CMK (cell line): Measurements from ENCODE around the gene DTX2.
"Not testable (repeated sequence)": the region's sequence is repeated elsewhere in the genome, so short reads cannot be mapped to it uniquely, and the experiment has no call there.

Experiments used
- DNase-seq: peaks from one replicate; pipeline ENCODE4 v3.0.0-alpha.2; 2010; ENCODE audit warnings: low read depth

Gene DTX2

GRCh38 chr7:76487969-76488368 lies 26.5 kb downstream of the DTX2 start:
- not testable (repeated sequence) for DNase-seq

GRCh38 chr7:76492139-76492538 lies 30.6 kb downstream of the DTX2 start:
- DNase-seq: not testable (repeated sequence)

GRCh38 chr7:76495717-76496116 lies 34.2 kb downstream of the DTX2 start:
- DNase-seq: not testable (repeated sequence)

GRCh38 chr7:76497918-76498582 lies 36.5 kb downstream of the DTX2 start:
- DNase-seq: not testable (repeated sequence)

- not testable (repeated sequence) for DNase-seq
These were observed 37.2 kb downstream of the DTX2 start for GRCh38 chr7:76498583-76499200.

- not testable (repeated sequence) for DNase-seq
These were observed 37.9 kb downstream of the DTX2 start for GRCh38 chr7:76499201-76499923.

- DNase-seq: not testable (repeated sequence)
These were observed 38.4 kb downstream of the DTX2 start for GRCh38 chr7:76499924-76500241.

- DNase-seq: not testable (repeated sequence)
These were observed 40.7 kb downstream of the DTX2 start for GRCh38 chr7:76502224-76502623.

GRCh38 chr7:76502836-76503235 lies 41.3 kb downstream of the DTX2 start:
- DNase-seq: not testable (repeated sequence)

GRCh38 chr7:76503244-76503643 lies 41.7 kb downstream of the DTX2 start:
- not testable (repeated sequence) for DNase-seq

- not testable (repeated sequence) for DNase-seq
These were observed 43.0 kb downstream of the DTX2 start for GRCh38 chr7:76504351-76505167.

GRCh38 chr7:76505168-76506080 lies 43.9 kb downstream of the DTX2 start:
- DNase-seq: no peak

GRCh38 chr7:76506081-76506440 lies 44.6 kb downstream of the DTX2 start:
- no peak for DNase-seq

- not testable (repeated sequence) for DNase-seq
These were observed 45.1 kb downstream of the DTX2 start for GRCh38 chr7:76506643-76507042.

- DNase-seq: no peak
These were observed 46.4 kb downstream of the DTX2 start for GRCh38 chr7:76507723-76508406.

- no peak for DNase-seq
These were observed 48.7 kb downstream of the DTX2 start, which contains the start of gene UPK3B for GRCh38 chr7:76509931-76510877. Gene UPK3B (plus strand): TSS chr7:76510552. CDS start chr7:76510653, 101 bp downstream.

- DNase-seq: not testable (repeated sequence)
These were observed 49.8 kb downstream of the DTX2 start for GRCh38 chr7:76511200-76511910.
